Stimulated activated naive CD4-positive, alpha-beta T cell treated with Interleukin-2 at 50 U/mL for 16 hours (primary cell): ENCODE results near the gene ZNF354C.
A peak's percentile ranks its signal among the peaks of the same experiment; 100 is the strongest.
"Not testable (repeated sequence)": the region's sequence is repeated elsewhere in the genome, so short reads cannot be mapped to it uniquely, and the experiment has no call there.

Experiments
- DNase-seq: peaks from one replicate; lab custom pipeline; 2025; lab: John Stamatoyannopoulos, UW

ZNF354C gene

GRCh38 chr5:179060116-179061008, at the start of gene ZNF354C:
ZNF354C (plus strand) TSS chr5:179060373; CDS start chr5:179062069, 1,696 bp downstream.
- DNase-seq: peak; percentile 82

- DNase-seq: peak; percentile 91
Measured at GRCh38 chr5:179023528-179024189, 36.5 kb upstream of the ZNF354C start, which contains the start of gene ZNF879. ZNF879 (plus strand) TSS chr5:179023804; CDS start chr5:179025005, 1,201 bp downstream.

- no peak for DNase-seq
Measured at GRCh38 chr5:179033004-179033580, 27.1 kb upstream of the ZNF354C start.

- no peak for DNase-seq
Measured at GRCh38 chr5:179044765-179045164, 15.4 kb upstream of the ZNF354C start.

- no peak for DNase-seq
Measured at GRCh38 chr5:179051784-179052183, 8.4 kb upstream of the ZNF354C start.

GRCh38 chr5:179054036-179054785, 6.0 kb upstream of the ZNF354C start:
- no peak for DNase-seq

- DNase-seq: no peak
Measured at GRCh38 chr5:179054876-179055275, 5.3 kb upstream of the ZNF354C start.

GRCh38 chr5:179055436-179055835, 4.7 kb upstream of the ZNF354C start:
- DNase-seq: no peak

GRCh38 chr5:179055841-179056240, 4.3 kb upstream of the ZNF354C start:
- no peak for DNase-seq

- DNase-seq: no peak
Measured at GRCh38 chr5:179061025-179061424, 852 bp downstream of the ZNF354C start.

GRCh38 chr5:179065703-179066102, 5.5 kb downstream of the ZNF354C start:
- DNase-seq: no peak

- no peak for DNase-seq
Measured at GRCh38 chr5:179079165-179079987, 19.2 kb downstream of the ZNF354C start.

GRCh38 chr5:179080724-179081123, 20.6 kb downstream of the ZNF354C start:
- no peak for DNase-seq

GRCh38 chr5:179089502-179089901, 29.3 kb downstream of the ZNF354C start:
- DNase-seq: no peak

- DNase-seq: not testable (repeated sequence)
Measured at GRCh38 chr5:179101282-179101681, 41.1 kb downstream of the ZNF354C start.

- no peak for DNase-seq
Measured at GRCh38 chr5:179110528-179110927, 50.4 kb downstream of the ZNF354C start.

GRCh38 chr5:179111267-179112207, 51.4 kb downstream of the ZNF354C start:
- no peak for DNase-seq

GRCh38 chr5:179112469-179113142, 52.4 kb downstream of the ZNF354C start:
- no peak for DNase-seq

GRCh38 chr5:179113143-179113530, 53.0 kb downstream of the ZNF354C start:
- no peak for DNase-seq
